ENCODE results near the gene KCNMA1.

DNA sequence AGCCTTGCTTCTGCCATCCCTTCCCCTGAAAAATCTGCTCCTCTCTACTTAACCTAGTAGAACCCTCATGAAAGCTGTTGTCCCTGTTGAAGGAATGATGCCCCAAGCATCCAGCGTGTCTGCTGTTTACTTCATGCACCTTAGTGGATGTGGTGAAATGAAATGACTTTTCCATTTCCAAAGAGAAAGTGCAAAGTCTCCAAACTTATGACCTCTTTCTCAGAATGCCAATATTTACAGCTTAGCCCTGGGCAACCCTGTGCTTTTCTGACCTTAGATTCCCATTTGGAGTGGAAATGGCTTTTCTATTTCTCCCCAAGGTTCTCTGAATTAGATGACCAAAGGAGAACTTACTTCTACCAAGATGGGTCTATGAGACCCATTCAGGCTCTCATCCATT lies 256.9 kb downstream of the KCNMA1 start:
- TF ChIP-seq, protein P1, sequence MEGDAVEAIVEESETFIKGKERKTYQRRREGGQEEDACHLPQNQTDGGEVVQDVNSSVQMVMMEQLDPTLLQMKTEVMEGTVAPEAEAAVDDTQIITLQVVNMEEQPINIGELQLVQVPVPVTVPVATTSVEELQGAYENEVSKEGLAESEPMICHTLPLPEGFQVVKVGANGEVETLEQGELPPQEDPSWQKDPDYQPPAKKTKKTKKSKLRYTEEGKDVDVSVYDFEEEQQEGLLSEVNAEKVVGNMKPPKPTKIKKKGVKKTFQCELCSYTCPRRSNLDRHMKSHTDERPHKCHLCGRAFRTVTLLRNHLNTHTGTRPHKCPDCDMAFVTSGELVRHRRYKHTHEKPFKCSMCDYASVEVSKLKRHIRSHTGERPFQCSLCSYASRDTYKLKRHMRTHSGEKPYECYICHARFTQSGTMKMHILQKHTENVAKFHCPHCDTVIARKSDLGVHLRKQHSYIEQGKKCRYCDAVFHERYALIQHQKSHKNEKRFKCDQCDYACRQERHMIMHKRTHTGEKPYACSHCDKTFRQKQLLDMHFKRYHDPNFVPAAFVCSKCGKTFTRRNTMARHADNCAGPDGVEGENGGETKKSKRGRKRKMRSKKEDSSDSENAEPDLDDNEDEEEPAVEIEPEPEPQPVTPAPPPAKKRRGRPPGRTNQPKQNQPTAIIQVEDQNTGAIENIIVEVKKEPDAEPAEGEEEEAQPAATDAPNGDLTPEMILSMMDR (IDR thresholded peaks at IDR 0.05; ENCODE audit: insufficient read depth, low read length, poor library complexity, severe bottlenecking) = no peak
- no peak for TF ChIP-seq EZH2phosphoT487 (conservative IDR thresholded peaks at IDR 0.05; ENCODE audit: low read length)

All from SU-DHL-6 (cell line).